Stomach (tissue), 4 donors: Measurements from ENCODE around the gene GABBR1.

Source experiments
- CTCF ChIP-seq, 7 experiments: fragments of 450-650 bp in 4 of 7; fragments of 200-600 bp in 3 of 7; sonication (generic) in 3 of 7; IDR thresholded peaks; one replicate each; pipeline ENCODE4 v1.5.1; 2016 to 2019; ENCODE audit warnings: antibody characterized with exemption in 7 of 7, control low read depth in 2 of 7, mild to moderate bottlenecking in 1 of 7
- EP300 ChIP-seq: sonication (generic); formaldehyde crosslinking; IDR thresholded peaks from one replicate; pipeline ENCODE4 v1.6.1; 2017; ENCODE audit warnings: antibody characterized with exemption
- POLR2A ChIP-seq, 4 donors: fragments of 450-650 bp; IDR thresholded peaks; one replicate each; pipeline ENCODE4 v1.6.1; 2016; ENCODE audit warnings: antibody characterized with exemption in 4 of 4, control low read depth in 2 of 4, mild to moderate bottlenecking in 1 of 4, moderate library complexity in 1 of 4
- POLR2AphosphoS5 ChIP-seq, 3 donors: sonication (generic); formaldehyde crosslinking; IDR thresholded peaks; one replicate each; pipeline ENCODE4 v1.6.1; 2016; ENCODE audit warnings: antibody characterized with exemption in 3 of 3

- no peak for TF ChIP-seq POLR2A (IDR thresholded peaks at IDR 0.05)
- TF ChIP-seq CTCF (IDR thresholded peaks at IDR 0.05) = no peak
- no peak for TF ChIP-seq POLR2AphosphoS5 (IDR thresholded peaks at IDR 0.05)
- no peak for TF ChIP-seq EP300
Measured at GRCh38 chr6:29680416-29680815, 47.4 kb upstream of the GABBR1 start.
